K562 (cell line): ENCODE results near the gene SESN2. TPM values are rescaled to one million over a fixed set of nuclear protein-coding genes. Genes with fewer than 3 reads are reported as not detected.

Experiments
- ARHGAP35 ChIP-seq: fragments of 450-650 bp; IDR thresholded peaks from 2 replicates; pipeline ENCODE4 v1.6.1; 2018; ENCODE audit not compliant: partially characterized antibody
- CBFB ChIP-seq: sonication (generic); formaldehyde crosslinking; IDR thresholded peaks from 2 replicates; pipeline ENCODE4 v1.4.0; 2020; ENCODE audit warnings: mild to moderate bottlenecking, missing genetic modification reagents
- EHMT2 ChIP-seq: fragments of 450-650 bp; IDR thresholded peaks from 2 replicates; pipeline ENCODE4 v1.6.1; 2018; ENCODE audit warnings: antibody characterized with exemption
- HMG20A ChIP-seq: fragments of 450-650 bp; formaldehyde crosslinking; conservative IDR thresholded peaks from 2 replicates; pipeline ENCODE4 v1.4.0; 2020; ENCODE audit warnings: mild to moderate bottlenecking, mixed read lengths
- HNRNPK ChIP-seq: fragments of 200-400 bp; formaldehyde crosslinking; IDR thresholded peaks from one replicate; pipeline ENCODE4 v1.6.1; 2018; ENCODE audit warnings: mild to moderate bottlenecking, low read depth, low read length; ENCODE audit not compliant: poor library complexity, severe bottlenecking
- HOXB6 ChIP-seq: fragments of 250-450 bp; sonication (Bioruptor Pico); IDR thresholded peaks from 2 replicates; pipeline ENCODE4 v1.5.1; 2022; ENCODE audit warnings: mild to moderate bottlenecking, borderline replicate concordance
- NUFIP1 ChIP-seq: fragments of 450-650 bp; IDR thresholded peaks from 2 replicates; pipeline ENCODE4 v1.6.1; 2018; ENCODE audit not compliant: partially characterized antibody
- PPARD ChIP-seq: fragments of 250-450 bp; sonication (Bioruptor Pico); IDR thresholded peaks from 2 replicates; pipeline ENCODE4 v1.8.0; 2022; ENCODE audit warnings: inconsistent platforms, mild to moderate bottlenecking, moderate library complexity
- PRPF4 ChIP-seq: fragments of 200-400 bp; formaldehyde crosslinking; IDR thresholded peaks from one replicate; pipeline ENCODE4 v1.6.1; 2017; ENCODE audit warnings: low read length, low read depth, mild to moderate bottlenecking; ENCODE audit not compliant: insufficient read depth, poor library complexity, severe bottlenecking
- SAP30 ChIP-seq: fragments of 200-600 bp; sonication (generic); IDR thresholded peaks from 2 replicates; pipeline ENCODE4 v1.6.1; 2012; ENCODE audit warnings: borderline replicate concordance, low read depth, mild to moderate bottlenecking, moderate library complexity, low read length, control low read depth, inconsistent platforms; ENCODE audit not compliant: insufficient read depth, poor library complexity, severe bottlenecking
- SMARCB1 ChIP-seq: IDR thresholded peaks from 2 replicates; pipeline ENCODE4 v1.6.1; 2011; ENCODE audit warnings: improper control_type of control experiment, low read depth; ENCODE audit not compliant: insufficient read length
- SMARCE1 ChIP-seq: fragments of 450-650 bp; IDR thresholded peaks from 2 replicates; pipeline ENCODE4 v1.7.1; 2016; ENCODE audit warnings: mild to moderate bottlenecking
- TBL1XR1 ChIP-seq, 2 experiments: IDR thresholded peaks; 2 replicates each; pipeline ENCODE4 v1.6.1; 2012; ENCODE audit warnings: improper control_type of control experiment in 2 of 2, low read length in 2 of 2, mild to moderate bottlenecking in 1 of 2
- TGIF2 ChIP-seq: sonication (generic); formaldehyde crosslinking; IDR thresholded peaks from 2 replicates; pipeline ENCODE4 v1.8.1; 2022; ENCODE audit warnings: mild to moderate bottlenecking, missing genetic modification reagents, moderate library complexity
- ZNF224 ChIP-seq: sonication (generic); formaldehyde crosslinking; IDR thresholded peaks from 2 replicates; pipeline ENCODE4 v1.8.0; 2022; ENCODE audit warnings: mild to moderate bottlenecking, missing genetic modification reagents
- ZNF407 ChIP-seq: fragments of 450-650 bp; IDR thresholded peaks from 2 replicates; pipeline ENCODE4 v1.6.1; 2016; ENCODE audit warnings: low read depth
- ZNF583 ChIP-seq: fragments of 250-450 bp; sonication (Bioruptor Pico); IDR thresholded peaks from 2 replicates; pipeline ENCODE4 v1.4.0; 2020
- ZNF75A ChIP-seq: fragments of 450-650 bp; formaldehyde crosslinking; IDR thresholded peaks from 2 replicates; pipeline ENCODE4 v1.4.0; 2020; ENCODE audit warnings: mild to moderate bottlenecking
- polyA plus RNA-seq, 8 experiments: library from polyadenylated mRNA; depleted of rRNA in 4 of 8; stranded (reverse) in 5 of 8; unstranded in 3 of 8; fragments of >200 nt; fragmentation: Nextera tagmentation in 2 of 8; fragmentation: Illumina TruSeq in 1 of 8; extraction: Ambion mirVana in 2 of 8; extraction: Trizol in 1 of 8; gene quantifications; 2 replicates each; pipeline versions ENCODE4 v1.2.1 to v1.2.3, GENCODE V29; 2011 to 2014; ENCODE audit warnings: inconsistent platforms in 1 of 8, missing spikeins in 1 of 8
- total RNA-seq, 7 experiments: library from RNA; depleted of rRNA in 6 of 7; stranded (reverse); fragments of >200 nt in 6 of 7; fragmentation: Illumina TruSeq in 2 of 7; extraction: Trizol in 2 of 7; gene quantifications; 2 replicates each; pipeline versions ENCODE4 v1.2.1 to v1.2.3, GENCODE V29; 2011 to 2021; ENCODE audit warnings: low replicate concordance in 1 of 7
- TF ChIP-seq, protein P1 (sequence below): sonication (generic); formaldehyde crosslinking; IDR thresholded peaks from 2 replicates; pipeline ENCODE4 v1.8.1; 2023; ENCODE audit warnings: mild to moderate bottlenecking, missing genetic modification reagents

SESN2 gene
- total and polyA plus RNA-seq, 9 of the 15 experiments (the other 6 are each of a cell fraction or from before 2014, with no cell fraction given), result 3.7 to 71.3 (median 16.8) TPM

- TF ChIP-seq SMARCE1 (no peak), HOXB6 (no peak), TGIF2 (CRISPR knock-in tag) (no peak), EHMT2 (no peak), SAP30 (peak; percentile 7), NUFIP1 (no peak), HMG20A (CRISPR knock-in tag) (no peak), ZNF407 (no peak), ARHGAP35 (no peak), ZNF75A (CRISPR knock-in tag) (no peak), HNRNPK (no peak), ZNF583 (CRISPR knock-in tag) (0 out of 2 replicates have a peak, but pooled peaks have one; percentile 53), CBFB (CRISPR knock-in tag) (0 out of 2 replicates have a peak, but pooled peaks have one; percentile 55), ZNF224 (CRISPR knock-in tag) (no peak), PPARD (CRISPR knock-in tag) (no peak), SMARCB1 (no peak), PRPF4 (no peak), TBL1XR1 (IDR thresholded peaks at IDR 0.05; ENCODE audit: low read length in 2 of 2) (peak in 1 of 2 experiments; percentile 67; a peak in 2 of 4 replicates)
- TF ChIP-seq, protein P1, sequence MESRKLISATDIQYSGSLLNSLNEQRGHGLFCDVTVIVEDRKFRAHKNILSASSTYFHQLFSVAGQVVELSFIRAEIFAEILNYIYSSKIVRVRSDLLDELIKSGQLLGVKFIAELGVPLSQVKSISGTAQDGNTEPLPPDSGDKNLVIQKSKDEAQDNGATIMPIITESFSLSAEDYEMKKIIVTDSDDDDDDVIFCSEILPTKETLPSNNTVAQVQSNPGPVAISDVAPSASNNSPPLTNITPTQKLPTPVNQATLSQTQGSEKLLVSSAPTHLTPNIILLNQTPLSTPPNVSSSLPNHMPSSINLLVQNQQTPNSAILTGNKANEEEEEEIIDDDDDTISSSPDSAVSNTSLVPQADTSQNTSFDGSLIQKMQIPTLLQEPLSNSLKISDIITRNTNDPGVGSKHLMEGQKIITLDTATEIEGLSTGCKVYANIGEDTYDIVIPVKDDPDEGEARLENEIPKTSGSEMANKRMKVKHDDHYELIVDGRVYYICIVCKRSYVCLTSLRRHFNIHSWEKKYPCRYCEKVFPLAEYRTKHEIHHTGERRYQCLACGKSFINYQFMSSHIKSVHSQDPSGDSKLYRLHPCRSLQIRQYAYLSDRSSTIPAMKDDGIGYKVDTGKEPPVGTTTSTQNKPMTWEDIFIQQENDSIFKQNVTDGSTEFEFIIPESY (CRISPR knock-in tag), result 0 out of 2 replicates have a peak, but pooled peaks have one; percentile 11
Measured at GRCh38 chr1:28248273-28249012, 10.9 kb upstream of the SESN2 start (continued).
